D721Med (cell line): ENCODE data around the gene STAP1.

ENCODE experiments used
- DNase-seq: peaks from one replicate; pipeline ENCODE4 v3.0.0; 2011; ENCODE audit warnings: low spot score; ENCODE audit not compliant: insufficient read length
- FAIRE-seq: peaks from 2 replicates; lab custom pipeline; 2011; peaks lifted over from hg19 to GRCh38; lab: Jason Lieb, UNC
- CTCF ChIP-seq: IDR thresholded peaks from 2 replicates; pipeline ENCODE4 v1.5.1; 2012; ENCODE audit warnings: mild to moderate bottlenecking, control low read depth; ENCODE audit not compliant: insufficient read depth; ENCODE audit errors: missing control alignments

The STAP1 gene

DNA sequence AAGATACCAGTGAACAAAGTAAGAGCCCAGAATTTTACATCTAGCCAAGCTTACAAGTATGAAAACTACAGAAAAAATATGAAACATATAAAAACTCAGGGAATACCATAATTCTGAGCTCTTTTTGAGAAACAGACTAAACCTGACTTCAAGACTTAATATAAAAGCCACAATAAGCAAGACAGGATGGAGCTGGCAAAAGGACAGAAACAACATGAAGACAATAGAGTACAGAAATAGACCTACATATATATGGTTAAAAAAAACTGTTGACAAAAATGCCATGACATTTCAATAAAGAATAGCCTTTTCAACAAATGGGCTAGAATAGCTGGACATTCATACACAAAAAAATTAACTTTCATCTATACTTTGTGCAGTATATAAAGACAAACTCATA is 93.0 kb downstream of the STAP1 start:
- TF ChIP-seq CTCF, result no peak
- no peak for FAIRE-seq
- no peak for DNase-seq
